Transverse colon (tissue), 4 donors: ENCODE measurements around the gene PSMB3. TPM values are rescaled to one million over a fixed set of nuclear protein-coding genes. Genes with fewer than 3 reads are reported as not detected.
A peak's percentile ranks its signal among the peaks of the same experiment; 100 is the strongest.
"Not testable (repeated sequence)": the region's sequence is repeated elsewhere in the genome, so short reads cannot be mapped to it uniquely, and the experiment has no call there.

Experiments used
- DNase-seq: peaks from one replicate; pipeline ENCODE4 v3.0.0-alpha.2; 2019
- H3K27ac ChIP-seq, 4 donors: fragments of 200-600 bp; sonication (generic); 2 replicates each; pipeline ENCODE4 v1.5.1; 2016 to 2018; ENCODE audit warnings: inconsistent platforms in 4 of 4
- H3K27me3 ChIP-seq: fragments of 200-600 bp; sonication (generic); 2 replicates; pipeline ENCODE4 v1.5.1; 2017; ENCODE audit warnings: inconsistent platforms
- H3K36me3 ChIP-seq, 4 donors: fragments of 200-600 bp; sonication (generic); 2 replicates each; pipeline ENCODE4 v1.5.1; 2017 to 2019; ENCODE audit warnings: inconsistent platforms in 4 of 4
- H3K4me1 ChIP-seq, 4 donors: fragments of 200-600 bp; sonication (generic); 2 replicates each; pipeline ENCODE4 v1.5.1; 2017 to 2020; ENCODE audit warnings: inconsistent platforms in 4 of 4
- H3K4me3 ChIP-seq, 4 donors: fragments of 200-600 bp; sonication (generic); 1 replicate in 1 of 4; 2 replicates in 3 of 4; pipeline versions ENCODE4 v1.5.1 to v1.6.1; 2017 to 2019; ENCODE audit warnings: inconsistent platforms in 4 of 4
- H3K9me3 ChIP-seq, 2 donors: fragments of 200-600 bp; sonication (generic); 2 replicates each; pipeline ENCODE4 v1.5.1; 2017 to 2019; ENCODE audit warnings: inconsistent platforms in 2 of 2
- EP300 ChIP-seq: sonication (generic); formaldehyde crosslinking; IDR thresholded peaks from one replicate; pipeline ENCODE4 v1.6.1; 2017; ENCODE audit warnings: antibody characterized with exemption, low read depth
- POLR2A ChIP-seq: fragments of 450-650 bp; IDR thresholded peaks from one replicate; pipeline ENCODE4 v1.6.1; 2016; ENCODE audit warnings: antibody characterized with exemption, mild to moderate bottlenecking, moderate library complexity
- POLR2AphosphoS5 ChIP-seq, 3 donors: sonication (generic); formaldehyde crosslinking; IDR thresholded peaks; one replicate each; pipeline ENCODE4 v1.6.1; 2016; ENCODE audit warnings: antibody characterized with exemption in 3 of 3
- WGBS, 2 donors: methylation state at CpG; one replicate each; pipeline ENCODE4 v1.1.5; 2018; ENCODE audit warnings: low coverage in 1 of 2; 5-methylcytosine and 5-hydroxymethylcytosine counted together
- in situ Hi-C, 4 donors: fragments of 200-750 bp; cut with MboI; loops; one replicate each; pipeline versions ENCODE4 v1.15.0 to v1.15.1; 2017; ENCODE audit warnings: low sequenced_read_pairs in 3 of 4, low pct_ligation_motif_present in 1 of 4, low pct_unique_long_range_greater_than_20kb in 1 of 4
- intact Hi-C: fragments of 100-400 bp; cut with DNase I; formaldehyde crosslinking; loops from one replicate; pipeline ENCODE4 v1.15.1; 2023; ENCODE audit warnings: low total_unique reads
- total RNA-seq, 4 donors: library from RNA; depleted of rRNA; stranded (reverse); fragments of >200 nt; gene quantifications; one replicate each; pipeline ENCODE4 v1.1.0, GENCODE V29; 2016
- TF ChIP-seq, protein P1 (sequence below), 5 experiments: fragments of 200-600 bp in 3 of 5; fragments of 450-650 bp in 2 of 5; sonication (generic) in 3 of 5; IDR thresholded peaks; 1 replicate in 2 of 5; 2 replicates in 3 of 5; pipeline ENCODE4 v1.5.1; 2016 to 2017; ENCODE audit warnings: antibody characterized with exemption in 5 of 5, inconsistent platforms in 3 of 5, mild to moderate bottlenecking in 2 of 5, moderate library complexity in 1 of 5

PSMB3 gene
- total RNA-seq, 4 donors from 2014 or later, result 137 to 169 (median 159) TPM

GRCh38 chr17:38725066-38725465 is 27.5 kb upstream of the PSMB3 start:
- intact Hi-C loops, result no loop called here
- peaks cover 0 to 6% (median 3%) of the 10 kb centered on the region in 4 donors for H3K36me3 ChIP-seq
- TF ChIP-seq, protein P1, sequence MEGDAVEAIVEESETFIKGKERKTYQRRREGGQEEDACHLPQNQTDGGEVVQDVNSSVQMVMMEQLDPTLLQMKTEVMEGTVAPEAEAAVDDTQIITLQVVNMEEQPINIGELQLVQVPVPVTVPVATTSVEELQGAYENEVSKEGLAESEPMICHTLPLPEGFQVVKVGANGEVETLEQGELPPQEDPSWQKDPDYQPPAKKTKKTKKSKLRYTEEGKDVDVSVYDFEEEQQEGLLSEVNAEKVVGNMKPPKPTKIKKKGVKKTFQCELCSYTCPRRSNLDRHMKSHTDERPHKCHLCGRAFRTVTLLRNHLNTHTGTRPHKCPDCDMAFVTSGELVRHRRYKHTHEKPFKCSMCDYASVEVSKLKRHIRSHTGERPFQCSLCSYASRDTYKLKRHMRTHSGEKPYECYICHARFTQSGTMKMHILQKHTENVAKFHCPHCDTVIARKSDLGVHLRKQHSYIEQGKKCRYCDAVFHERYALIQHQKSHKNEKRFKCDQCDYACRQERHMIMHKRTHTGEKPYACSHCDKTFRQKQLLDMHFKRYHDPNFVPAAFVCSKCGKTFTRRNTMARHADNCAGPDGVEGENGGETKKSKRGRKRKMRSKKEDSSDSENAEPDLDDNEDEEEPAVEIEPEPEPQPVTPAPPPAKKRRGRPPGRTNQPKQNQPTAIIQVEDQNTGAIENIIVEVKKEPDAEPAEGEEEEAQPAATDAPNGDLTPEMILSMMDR (IDR thresholded peaks at IDR 0.05), result no peak
- TF ChIP-seq EP300 (no peak), POLR2A (no peak), POLR2AphosphoS5 (IDR thresholded peaks at IDR 0.05) (no peak)
- peaks cover 10 to 54% (median 29%) of the 10 kb centered on the region in 4 donors for H3K4me1 ChIP-seq
- H3K9me3 ChIP-seq, result no peaks in the 10 kb centered on the region
- 66% methylated on average over 10 of the region's 10 CpGs; no CpG with 5 or more reads in 1 of the 2 donors for WGBS, 2 donors
- no peaks in the 10 kb centered on the region for H3K27me3 ChIP-seq
- peak overlapping the region; percentile 30 to 41 (median 34) for H3K27ac ChIP-seq
- no peak overlapping the region for H3K4me3 ChIP-seq
- DNase-seq, result no peak
- in situ Hi-C loops, result no loop called here

DNA sequence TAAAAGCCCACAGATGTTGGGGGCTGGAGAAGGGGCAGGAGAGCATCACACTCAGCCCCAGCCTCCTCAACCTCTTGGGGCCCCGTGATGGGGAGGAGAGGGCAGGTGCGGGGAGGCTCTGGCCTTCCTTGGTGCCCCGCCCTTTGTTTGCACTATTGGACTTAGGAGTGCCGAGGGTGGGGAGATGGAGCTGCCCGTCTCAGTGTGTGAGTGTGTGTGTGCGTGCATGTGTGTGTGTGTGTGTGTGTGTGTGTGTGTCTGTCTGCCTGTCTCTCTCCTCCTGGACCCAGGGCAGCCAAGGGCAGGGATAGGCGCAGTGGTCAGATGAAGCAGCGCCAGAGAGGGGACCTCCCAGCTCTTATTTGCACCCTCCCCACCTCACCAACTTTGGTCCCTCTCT is 26.4 kb upstream of the PSMB3 start:
- peak; percentile 84 for DNase-seq
- in situ Hi-C loops, H3K9me3 ChIP-seq, intact Hi-C loops, H3K4me3 ChIP-seq, H3K27me3 ChIP-seq, H3K36me3 ChIP-seq: not testable (repeated sequence)
- 30% methylated on average over 8 of the region's 8 CpGs; no CpG with 5 or more reads in 1 of the 2 donors for WGBS, 2 donors
- H3K27ac ChIP-seq, result peak overlapping the region; percentile 17 to 51 (median 46)
- peaks cover 12 to 60% (median 33%) of the 10 kb centered on the region in 4 donors for H3K4me1 ChIP-seq

DNA sequence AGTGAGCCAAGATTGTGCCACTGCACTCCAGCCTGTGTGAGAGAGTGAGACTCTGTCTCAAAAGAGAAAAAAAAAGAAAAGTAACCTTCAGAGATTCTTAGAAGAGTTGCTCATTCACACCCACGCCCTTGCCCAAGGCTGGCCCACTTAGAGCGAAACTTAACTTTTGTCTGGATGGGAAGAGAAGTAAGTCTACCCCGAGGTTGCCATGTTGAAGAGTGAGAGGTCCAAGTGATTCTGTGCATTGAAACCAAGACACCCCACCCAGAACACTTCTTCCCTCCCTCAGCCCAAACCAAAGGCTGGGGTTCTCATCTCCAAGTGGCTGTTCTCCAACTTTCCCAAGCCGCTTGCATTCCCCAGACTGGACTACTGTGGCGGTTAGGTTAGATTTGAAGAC is 24.8 kb upstream of the PSMB3 start:
- intact Hi-C loops, result no loop called here
- no peak for DNase-seq
- H3K27me3 ChIP-seq, result no peaks in the 10 kb centered on the region
- peaks cover 25 to 75% (median 49%) of the 10 kb centered on the region in 4 donors for H3K4me1 ChIP-seq
- in situ Hi-C loops, result no loop called here
- peak overlapping the region; percentile 13 to 45 (median 38) for H3K27ac ChIP-seq
- H3K36me3 ChIP-seq, result no peaks in the 10 kb centered on the region
- no peak for TF ChIP-seq POLR2A
- no peak for TF ChIP-seq EP300
- TF ChIP-seq POLR2AphosphoS5 (IDR thresholded peaks at IDR 0.05), result no peak
- TF ChIP-seq, protein P1 (IDR thresholded peaks at IDR 0.05), result no peak
- no peak overlapping the region for H3K4me3 ChIP-seq
- H3K9me3 ChIP-seq, result no peaks in the 10 kb centered on the region
- WGBS, 2 donors, result 72 to 78% methylated on average over 3 to 5 of the region's 5 CpGs

- no peaks in the 10 kb centered on the region for H3K27me3 ChIP-seq
- no peak for TF ChIP-seq POLR2AphosphoS5 (IDR thresholded peaks at IDR 0.05)
- TF ChIP-seq, protein P1 (IDR thresholded peaks at IDR 0.05), result no peak
- TF ChIP-seq EP300, result no peak
- TF ChIP-seq POLR2A, result no peak
- peak overlapping the region; percentile 45 to 98 (median 95) for H3K27ac ChIP-seq
- in situ Hi-C loops (no loop called here), intact Hi-C loops (no loop called here)
- no peaks in the 10 kb centered on the region for H3K36me3 ChIP-seq
- no peaks in the 10 kb centered on the region for H3K9me3 ChIP-seq
- WGBS, 2 donors, result 81% methylated on average over 8 of the region's 8 CpGs; no CpG with 5 or more reads in 1 of the 2 donors
- H3K4me1 ChIP-seq, result peaks cover 25 to 81% (median 52%) of the 10 kb centered on the region in 4 donors
- DNase-seq, result peak; percentile 52
- H3K4me3 ChIP-seq, result no peak overlapping the region
These were observed 24.2 kb upstream of the PSMB3 start for GRCh38 chr17:38728290-38728831.
